ENCODE results near the gene UPP1. TPM values are rescaled to one million over a fixed set of nuclear protein-coding genes. Genes with fewer than 3 reads are reported as not detected.
A peak's percentile ranks its signal among the peaks of the same experiment; 100 is the strongest.

UPP1 gene
- total RNA-seq, 2 experiments from 2014 or later, result 45.3 to 51.1 TPM

- no peak for DNase-seq
- Mint-ChIP-seq H3K36me3 (peaks cover 62% of the 10 kb centered on the region), H3K4me1 (peaks cover 55% of the 10 kb centered on the region), H3K9me3 (no peaks in the 10 kb centered on the region), H3K4me3 (peak overlapping the region; percentile 14), H3K27ac (peak overlapping the region; percentile 84), H3K27me3 (no peaks in the 10 kb centered on the region)
These were observed 8.6 kb downstream of the UPP1 start for GRCh38 chr7:48097521-48098231.

GRCh38 chr7:48098846-48099245, 9.8 kb downstream of the UPP1 start:
- Mint-ChIP-seq H3K9me3 (no peaks in the 10 kb centered on the region), H3K4me1 (peaks cover 53% of the 10 kb centered on the region), H3K27me3 (no peaks in the 10 kb centered on the region), H3K36me3 (peaks cover 55% of the 10 kb centered on the region), H3K27ac (peak overlapping the region; percentile 84), H3K4me3 (no peak overlapping the region)
- DNase-seq, result no peak

GRCh38 chr7:48099781-48100180, 10.7 kb downstream of the UPP1 start:
- Mint-ChIP-seq H3K4me1 (peaks cover 49% of the 10 kb centered on the region), H3K27ac (peak overlapping the region; percentile 3), H3K4me3 (no peak overlapping the region)

GRCh38 chr7:48101352-48101751, 12.3 kb downstream of the UPP1 start:
- peaks cover 37% of the 10 kb centered on the region for H3K4me1 Mint-ChIP-seq
- no peaks in the 10 kb centered on the region for H3K27me3 Mint-ChIP-seq
- peaks cover 50% of the 10 kb centered on the region for H3K36me3 Mint-ChIP-seq
- H3K4me3 Mint-ChIP-seq, result no peak overlapping the region
- H3K9me3 Mint-ChIP-seq, result no peaks in the 10 kb centered on the region
- no peak overlapping the region for H3K27ac Mint-ChIP-seq
- no peak for DNase-seq

More at GRCh38 chr7:48099781-48100180, 10.7 kb downstream of the UPP1 start:
- Mint-ChIP-seq H3K27me3 (no peaks in the 10 kb centered on the region), H3K9me3 (no peaks in the 10 kb centered on the region), H3K36me3 (peaks cover 57% of the 10 kb centered on the region)
- DNase-seq, result no peak

- peak overlapping the region; percentile 34 for H3K27ac Mint-ChIP-seq
- DNase-seq, result no peak
- no peak overlapping the region for H3K4me3 Mint-ChIP-seq
- peaks cover 44% of the 10 kb centered on the region for H3K36me3 Mint-ChIP-seq
- peaks cover 34% of the 10 kb centered on the region for H3K4me1 Mint-ChIP-seq
- H3K9me3 Mint-ChIP-seq, result no peaks in the 10 kb centered on the region
- H3K27me3 Mint-ChIP-seq, result no peaks in the 10 kb centered on the region
These were observed 12.9 kb downstream of the UPP1 start for GRCh38 chr7:48101968-48102367.

- Mint-ChIP-seq H3K4me1 (peaks cover 31% of the 10 kb centered on the region), H3K27ac (no peak overlapping the region), H3K36me3 (peaks cover 42% of the 10 kb centered on the region), H3K27me3 (no peaks in the 10 kb centered on the region), H3K9me3 (no peaks in the 10 kb centered on the region), H3K4me3 (no peak overlapping the region)
- no peak for DNase-seq
These were observed 13.5 kb downstream of the UPP1 start for GRCh38 chr7:48102530-48102929.

GRCh38 chr7:48105045-48105444, 16.0 kb downstream of the UPP1 start:
- no peaks in the 10 kb centered on the region for H3K27me3 Mint-ChIP-seq
- no peaks in the 10 kb centered on the region for H3K9me3 Mint-ChIP-seq
- peaks cover 23% of the 10 kb centered on the region for H3K36me3 Mint-ChIP-seq
- no peak for DNase-seq
- H3K4me3 Mint-ChIP-seq, result no peak overlapping the region
- H3K27ac Mint-ChIP-seq, result no peak overlapping the region
- peaks cover 12% of the 10 kb centered on the region for H3K4me1 Mint-ChIP-seq

GRCh38 chr7:48106906-48107659, 18.0 kb downstream of the UPP1 start:
- H3K9me3 Mint-ChIP-seq, result no peaks in the 10 kb centered on the region
- no peak overlapping the region for H3K4me3 Mint-ChIP-seq
- peaks cover 18% of the 10 kb centered on the region for H3K36me3 Mint-ChIP-seq
- H3K4me1 Mint-ChIP-seq, result peaks cover 16% of the 10 kb centered on the region
- no peak overlapping the region for H3K27ac Mint-ChIP-seq
- no peak for DNase-seq
- no peaks in the 10 kb centered on the region for H3K27me3 Mint-ChIP-seq

GRCh38 chr7:48107926-48108472, 18.9 kb downstream of the UPP1 start:
- Mint-ChIP-seq H3K36me3 (peaks cover 11% of the 10 kb centered on the region), H3K4me1 (peaks cover 14% of the 10 kb centered on the region), H3K9me3 (no peaks in the 10 kb centered on the region), H3K27ac (no peak overlapping the region), H3K4me3 (no peak overlapping the region), H3K27me3 (no peaks in the 10 kb centered on the region)
- no peak for DNase-seq

GRCh38 chr7:48108959-48109847, 20.1 kb downstream of the UPP1 start:
- Mint-ChIP-seq H3K36me3 (peaks cover 11% of the 10 kb centered on the region), H3K4me3 (no peak overlapping the region), H3K9me3 (no peaks in the 10 kb centered on the region), H3K27me3 (no peaks in the 10 kb centered on the region), H3K4me1 (peaks cover 14% of the 10 kb centered on the region), H3K27ac (no peak overlapping the region)
- DNase-seq, result no peak

- Mint-ChIP-seq H3K27ac (peak overlapping the region; percentile 70), H3K9me3 (no peaks in the 10 kb centered on the region), H3K4me3 (no peak overlapping the region), H3K4me1 (peaks cover 14% of the 10 kb centered on the region), H3K36me3 (peaks cover 5% of the 10 kb centered on the region), H3K27me3 (no peaks in the 10 kb centered on the region)
- DNase-seq, result peak; percentile 78
These were observed 21.0 kb downstream of the UPP1 start for GRCh38 chr7:48109848-48110663.

GRCh38 chr7:48110868-48111267, 21.8 kb downstream of the UPP1 start:
- Mint-ChIP-seq H3K27ac (no peak overlapping the region), H3K4me3 (no peak overlapping the region), H3K36me3 (peaks cover 1% of the 10 kb centered on the region), H3K27me3 (no peaks in the 10 kb centered on the region), H3K9me3 (no peaks in the 10 kb centered on the region), H3K4me1 (peaks cover 14% of the 10 kb centered on the region)
- DNase-seq, result no peak

- no peak overlapping the region for H3K4me3 Mint-ChIP-seq
- H3K4me1 Mint-ChIP-seq, result peaks cover 12% of the 10 kb centered on the region
- no peaks in the 10 kb centered on the region for H3K27me3 Mint-ChIP-seq
- H3K36me3 Mint-ChIP-seq, result peaks cover 1% of the 10 kb centered on the region
- DNase-seq, result no peak
- no peaks in the 10 kb centered on the region for H3K9me3 Mint-ChIP-seq
- no peak overlapping the region for H3K27ac Mint-ChIP-seq
These were observed 22.5 kb downstream of the UPP1 start for GRCh38 chr7:48111596-48111995.
